ENCODE measurements around the gene TGFBR2.

The TGFBR2 gene

GRCh38 chr3:30630238-30631030 is 24.0 kb downstream of the TGFBR2 start:
- Histone ChIP-seq H3K27me3 (ENCODE audit: low read depth, low read length) (no peaks in the 10 kb centered on the region), H3K4me1 (ENCODE audit: control insufficient read depth in 1 of 2, insufficient read depth in 2 of 2, low read length in 2 of 2) (peaks cover 37 to 92% of the 10 kb centered on the region in 2 donors), H3K9me3 (ENCODE audit: control insufficient read depth in 1 of 2, low read length in 2 of 2) (no peaks in the 10 kb centered on the region), H3K27ac (ENCODE audit: low read length) (peak overlapping the region; percentile 56), H3K36me3 (ENCODE audit: control insufficient read depth in 1 of 2, insufficient read depth in 2 of 2, low read length in 2 of 2) (no peaks in the 10 kb centered on the region), H3K4me3 (ENCODE audit: low read depth in 1 of 2, low read length in 2 of 2) (no peak overlapping the region)

GRCh38 chr3:30631243-30631904 is 25.0 kb downstream of the TGFBR2 start:
- H3K36me3 ChIP-seq (ENCODE audit: control insufficient read depth in 1 of 2, insufficient read depth in 2 of 2, low read length in 2 of 2) = no peaks in the 10 kb centered on the region
- peak overlapping the region; percentile 56 for H3K27ac ChIP-seq (ENCODE audit: low read length)
- no peaks in the 10 kb centered on the region for H3K9me3 ChIP-seq (ENCODE audit: control insufficient read depth in 1 of 2, low read length in 2 of 2)
- no peaks in the 10 kb centered on the region for H3K27me3 ChIP-seq (ENCODE audit: low read depth, low read length)
- H3K4me3 ChIP-seq (ENCODE audit: low read depth in 1 of 2, low read length in 2 of 2) = no peak overlapping the region
- H3K4me1 ChIP-seq (ENCODE audit: control insufficient read depth in 1 of 2, insufficient read depth in 2 of 2, low read length in 2 of 2) = peaks cover 41 to 92% of the 10 kb centered on the region in 2 donors

- no peaks in the 10 kb centered on the region for H3K27me3 ChIP-seq (ENCODE audit: low read depth, low read length)
- H3K36me3 ChIP-seq (ENCODE audit: control insufficient read depth in 1 of 2, insufficient read depth in 2 of 2, low read length in 2 of 2) = no peaks in the 10 kb centered on the region
- peaks cover 41 to 89% of the 10 kb centered on the region in 2 donors for H3K4me1 ChIP-seq (ENCODE audit: control insufficient read depth in 1 of 2, insufficient read depth in 2 of 2, low read length in 2 of 2)
- no peak overlapping the region for H3K4me3 ChIP-seq (ENCODE audit: low read depth in 1 of 2, low read length in 2 of 2)
- H3K27ac ChIP-seq (ENCODE audit: low read length) = peak overlapping the region; percentile 35
- no peaks in the 10 kb centered on the region for H3K9me3 ChIP-seq (ENCODE audit: control insufficient read depth in 1 of 2, low read length in 2 of 2)
Observed at GRCh38 chr3:30632065-30632464, 25.7 kb downstream of the TGFBR2 start.

- Histone ChIP-seq H3K4me1 (ENCODE audit: control insufficient read depth in 1 of 2, insufficient read depth in 2 of 2, low read length in 2 of 2) (peaks cover 41 to 90% of the 10 kb centered on the region in 2 donors), H3K9me3 (ENCODE audit: control insufficient read depth in 1 of 2, low read length in 2 of 2) (no peaks in the 10 kb centered on the region), H3K27me3 (ENCODE audit: low read depth, low read length) (no peaks in the 10 kb centered on the region), H3K4me3 (ENCODE audit: low read depth in 1 of 2, low read length in 2 of 2) (no peak overlapping the region), H3K27ac (ENCODE audit: low read length) (no peak overlapping the region), H3K36me3 (ENCODE audit: control insufficient read depth in 1 of 2, insufficient read depth in 2 of 2, low read length in 2 of 2) (no peaks in the 10 kb centered on the region)
Observed at GRCh38 chr3:30632521-30632920, 26.1 kb downstream of the TGFBR2 start.

- Histone ChIP-seq H3K4me1 (ENCODE audit: control insufficient read depth in 1 of 2, insufficient read depth in 2 of 2, low read length in 2 of 2) (peaks cover 38 to 86% of the 10 kb centered on the region in 2 donors), H3K9me3 (ENCODE audit: control insufficient read depth in 1 of 2, low read length in 2 of 2) (no peaks in the 10 kb centered on the region), H3K27ac (ENCODE audit: low read length) (no peak overlapping the region), H3K27me3 (ENCODE audit: low read depth, low read length) (no peaks in the 10 kb centered on the region), H3K4me3 (ENCODE audit: low read depth in 1 of 2, low read length in 2 of 2) (no peak overlapping the region), H3K36me3 (ENCODE audit: control insufficient read depth in 1 of 2, insufficient read depth in 2 of 2, low read length in 2 of 2) (no peaks in the 10 kb centered on the region)
Observed at GRCh38 chr3:30633718-30634117, 27.3 kb downstream of the TGFBR2 start.

GRCh38 chr3:30634761-30635735 is 28.6 kb downstream of the TGFBR2 start:
- no peaks in the 10 kb centered on the region for H3K36me3 ChIP-seq (ENCODE audit: control insufficient read depth in 1 of 2, insufficient read depth in 2 of 2, low read length in 2 of 2)
- H3K4me3 ChIP-seq (ENCODE audit: low read depth in 1 of 2, low read length in 2 of 2) = no peak overlapping the region
- H3K4me1 ChIP-seq (ENCODE audit: control insufficient read depth in 1 of 2, insufficient read depth in 2 of 2, low read length in 2 of 2) = peaks cover 34 to 86% of the 10 kb centered on the region in 2 donors
- H3K27ac ChIP-seq (ENCODE audit: low read length) = peak overlapping the region; percentile 1
- no peaks in the 10 kb centered on the region for H3K27me3 ChIP-seq (ENCODE audit: low read depth, low read length)
- H3K9me3 ChIP-seq (ENCODE audit: control insufficient read depth in 1 of 2, low read length in 2 of 2) = no peaks in the 10 kb centered on the region

GRCh38 chr3:30637310-30638219 is 31.2 kb downstream of the TGFBR2 start:
- Histone ChIP-seq H3K27me3 (ENCODE audit: low read depth, low read length) (no peaks in the 10 kb centered on the region), H3K27ac (ENCODE audit: low read length) (no peak overlapping the region), H3K4me1 (ENCODE audit: control insufficient read depth in 1 of 2, insufficient read depth in 2 of 2, low read length in 2 of 2) (peaks cover 46 to 86% of the 10 kb centered on the region in 2 donors), H3K9me3 (ENCODE audit: control insufficient read depth in 1 of 2, low read length in 2 of 2) (no peaks in the 10 kb centered on the region), H3K4me3 (ENCODE audit: low read depth in 1 of 2, low read length in 2 of 2) (no peak overlapping the region), H3K36me3 (ENCODE audit: control insufficient read depth in 1 of 2, insufficient read depth in 2 of 2, low read length in 2 of 2) (no peaks in the 10 kb centered on the region)

- Histone ChIP-seq H3K4me1 (ENCODE audit: control insufficient read depth in 1 of 2, insufficient read depth in 2 of 2, low read length in 2 of 2) (peaks cover 51 to 86% of the 10 kb centered on the region in 2 donors), H3K27ac (ENCODE audit: low read length) (no peak overlapping the region), H3K27me3 (ENCODE audit: low read depth, low read length) (no peaks in the 10 kb centered on the region), H3K36me3 (ENCODE audit: control insufficient read depth in 1 of 2, insufficient read depth in 2 of 2, low read length in 2 of 2) (no peaks in the 10 kb centered on the region), H3K4me3 (ENCODE audit: low read depth in 1 of 2, low read length in 2 of 2) (no peak overlapping the region), H3K9me3 (ENCODE audit: control insufficient read depth in 1 of 2, low read length in 2 of 2) (no peaks in the 10 kb centered on the region)
Observed at GRCh38 chr3:30638685-30639412, 32.4 kb downstream of the TGFBR2 start.

GRCh38 chr3:30639937-30640336 is 33.5 kb downstream of the TGFBR2 start:
- H3K27ac ChIP-seq (ENCODE audit: low read length) = no peak overlapping the region
- H3K36me3 ChIP-seq (ENCODE audit: control insufficient read depth in 1 of 2, insufficient read depth in 2 of 2, low read length in 2 of 2) = peaks cover 0 to 5% of the 10 kb centered on the region in 2 donors
- peaks cover 51 to 82% of the 10 kb centered on the region in 2 donors for H3K4me1 ChIP-seq (ENCODE audit: control insufficient read depth in 1 of 2, insufficient read depth in 2 of 2, low read length in 2 of 2)
- H3K9me3 ChIP-seq (ENCODE audit: control insufficient read depth in 1 of 2, low read length in 2 of 2) = no peaks in the 10 kb centered on the region
- H3K27me3 ChIP-seq (ENCODE audit: low read depth, low read length) = no peaks in the 10 kb centered on the region
- no peak overlapping the region for H3K4me3 ChIP-seq (ENCODE audit: low read depth in 1 of 2, low read length in 2 of 2)

- H3K27ac ChIP-seq (ENCODE audit: low read length) = no peak overlapping the region
- H3K9me3 ChIP-seq (ENCODE audit: control insufficient read depth in 1 of 2, low read length in 2 of 2) = no peaks in the 10 kb centered on the region
- H3K36me3 ChIP-seq (ENCODE audit: control insufficient read depth in 1 of 2, insufficient read depth in 2 of 2, low read length in 2 of 2) = peaks cover 6 to 12% of the 10 kb centered on the region in 2 donors
- H3K27me3 ChIP-seq (ENCODE audit: low read depth, low read length) = no peaks in the 10 kb centered on the region
- peaks cover 47 to 73% of the 10 kb centered on the region in 2 donors for H3K4me1 ChIP-seq (ENCODE audit: control insufficient read depth in 1 of 2, insufficient read depth in 2 of 2, low read length in 2 of 2)
- no peak overlapping the region for H3K4me3 ChIP-seq (ENCODE audit: low read depth in 1 of 2, low read length in 2 of 2)
Observed at GRCh38 chr3:30640851-30641250, 34.5 kb downstream of the TGFBR2 start.

Data from muscle layer of duodenum (tissue), 2 donors.